ENCODE measurements around the gene RTN4RL1.

Gene RTN4RL1

GRCh38 chr17:1994707-1995106, 30.4 kb downstream of the RTN4RL1 start:
- Histone ChIP-seq H3K79me2 (ENCODE audit: control insufficient read depth, low read length) (no peaks in the 10 kb centered on the region), H3K4me3 (ENCODE audit: low read length) (no peak overlapping the region), H3K9me3 (ENCODE audit: control insufficient read depth, insufficient read depth, low read length) (no peaks in the 10 kb centered on the region), H3K27me3 (ENCODE audit: control insufficient read depth, low read length) (no peaks in the 10 kb centered on the region), H3K36me3 (ENCODE audit: control insufficient read depth, low read length) (no peaks in the 10 kb centered on the region), H3K27ac (ENCODE audit: low read depth, low read length) (no peak overlapping the region), H3K9me2 (replicated peaks; ENCODE audit: control insufficient read depth, low read length) (no peaks in the 10 kb centered on the region), H4K20me1 (ENCODE audit: control insufficient read depth, insufficient read depth, low read depth, low read length) (no peaks in the 10 kb centered on the region), H3F3A (ENCODE audit: control insufficient read depth, insufficient read depth) (no peaks in the 10 kb centered on the region), H3K4me1 (ENCODE audit: control insufficient read depth, low read length) (no peaks in the 10 kb centered on the region), H3K4me2 (ENCODE audit: low read length) (no peak overlapping the region)
- TF ChIP-seq CTCF (IDR thresholded peaks at IDR 0.05; ENCODE audit: low read depth, low read length, poor library complexity, severe bottlenecking) (no peak), EZH2phosphoT487 (IDR thresholded peaks at IDR 0.05; ENCODE audit: borderline replicate concordance, low read length) (no peak)

GRCh38 chr17:1992541-1992940, 32.6 kb downstream of the RTN4RL1 start:
- Histone ChIP-seq H3F3A (ENCODE audit: control insufficient read depth, insufficient read depth) (no peaks in the 10 kb centered on the region), H3K36me3 (ENCODE audit: control insufficient read depth, low read length) (no peaks in the 10 kb centered on the region), H3K9me3 (ENCODE audit: control insufficient read depth, insufficient read depth, low read length) (no peaks in the 10 kb centered on the region), H3K4me2 (ENCODE audit: low read length) (no peak overlapping the region), H4K20me1 (ENCODE audit: control insufficient read depth, insufficient read depth, low read depth, low read length) (no peaks in the 10 kb centered on the region), H3K4me1 (ENCODE audit: control insufficient read depth, low read length) (no peaks in the 10 kb centered on the region), H3K79me2 (ENCODE audit: control insufficient read depth, low read length) (no peaks in the 10 kb centered on the region), H3K27me3 (ENCODE audit: control insufficient read depth, low read length) (no peaks in the 10 kb centered on the region), H3K4me3 (ENCODE audit: low read length) (no peak overlapping the region), H3K27ac (ENCODE audit: low read depth, low read length) (no peak overlapping the region), H3K9me2 (replicated peaks; ENCODE audit: control insufficient read depth, low read length) (no peaks in the 10 kb centered on the region)
- TF ChIP-seq CTCF (IDR thresholded peaks at IDR 0.05; ENCODE audit: low read depth, low read length, poor library complexity, severe bottlenecking) (no peak), EZH2phosphoT487 (IDR thresholded peaks at IDR 0.05; ENCODE audit: borderline replicate concordance, low read length) (no peak)

- Histone ChIP-seq H4K20me1 (ENCODE audit: control insufficient read depth, insufficient read depth, low read depth, low read length) (no peaks in the 10 kb centered on the region), H3K27me3 (ENCODE audit: control insufficient read depth, low read length) (no peaks in the 10 kb centered on the region), H3K4me1 (ENCODE audit: control insufficient read depth, low read length) (no peaks in the 10 kb centered on the region), H3K36me3 (ENCODE audit: control insufficient read depth, low read length) (no peaks in the 10 kb centered on the region), H3F3A (ENCODE audit: control insufficient read depth, insufficient read depth) (no peaks in the 10 kb centered on the region), H3K27ac (ENCODE audit: low read depth, low read length) (no peak overlapping the region), H3K4me2 (ENCODE audit: low read length) (no peak overlapping the region), H3K79me2 (ENCODE audit: control insufficient read depth, low read length) (no peaks in the 10 kb centered on the region), H3K9me2 (replicated peaks; ENCODE audit: control insufficient read depth, low read length) (no peaks in the 10 kb centered on the region), H3K4me3 (ENCODE audit: low read length) (no peak overlapping the region), H3K9me3 (ENCODE audit: control insufficient read depth, insufficient read depth, low read length) (no peaks in the 10 kb centered on the region)
- TF ChIP-seq CTCF (IDR thresholded peaks at IDR 0.05; ENCODE audit: low read depth, low read length, poor library complexity, severe bottlenecking) (no peak), EZH2phosphoT487 (IDR thresholded peaks at IDR 0.05; ENCODE audit: borderline replicate concordance, low read length) (no peak)
These were observed 36.0 kb downstream of the RTN4RL1 start for GRCh38 chr17:1989135-1989534.
